Left lung (tissue), 10 donors: ENCODE data around the gene C6orf132. TPM values are rescaled to one million over a fixed set of nuclear protein-coding genes. Genes with fewer than 3 reads are reported as not detected.
A peak's percentile ranks its signal among the peaks of the same experiment; 100 is the strongest.

Experiments used
- ATAC-seq: fragments of 200-7000 bp; cut with Tn5 transposase; one replicate; pipeline ENCODE4 v1.9.1; 2020; ENCODE audit warnings: moderate library complexity
- DNase-seq, 4 donors: peaks; one replicate each; pipeline ENCODE4 v3.0.0-alpha.2; 2013 to 2020
- H3K27ac ChIP-seq, 2 donors: fragments of 200-600 bp; sonication (generic) in 1 of 2; one replicate each; pipeline versions ENCODE4 v1.5.0 to v1.8.0; 2020 to 2021
- H3K27me3 ChIP-seq, 2 donors: fragments of 200-600 bp; sonication (generic) in 1 of 2; one replicate each; pipeline versions ENCODE4 v1.5.0 to v1.8.0; 2020 to 2021
- H3K36me3 ChIP-seq, 2 donors: fragments of 200-600 bp; sonication (generic) in 1 of 2; one replicate each; pipeline versions ENCODE4 v1.5.0 to v1.8.0; 2020 to 2021
- H3K4me1 ChIP-seq, 2 donors: fragments of 200-600 bp; one replicate each; pipeline ENCODE4 v1.8.0; 2021
- H3K4me3 ChIP-seq, 2 donors: fragments of 200-600 bp; sonication (generic) in 1 of 2; one replicate each; pipeline versions ENCODE4 v1.5.0 to v1.8.0; 2020 to 2021; ENCODE audit warnings: mild to moderate bottlenecking in 1 of 2
- H3K9me3 ChIP-seq, 2 donors: fragments of 200-600 bp; sonication (generic) in 1 of 2; one replicate each; pipeline versions ENCODE4 v1.5.0 to v1.8.0; 2020 to 2021
- CTCF ChIP-seq, 2 donors: fragments of 200-600 bp; sonication (generic) in 1 of 2; IDR thresholded peaks; one replicate each; pipeline versions ENCODE4 v1.5.0 to v1.8.0; 2021; ENCODE audit warnings: antibody characterized with exemption in 2 of 2
- intact Hi-C, 2 donors: fragments of 100-400 bp; cut with DNase I; formaldehyde crosslinking; loops; one replicate each; pipeline versions ENCODE4 v1.11.2 to v1.14.2; 2022
- polyA plus RNA-seq, 6 donors: library from polyadenylated mRNA; unstranded; fragments of 120-200 nt; gene quantifications; one replicate each; pipeline ENCODE4 v1.2.1, GENCODE V29; 2013; ENCODE audit not compliant: insufficient read length in 6 of 6
- total RNA-seq, 2 donors: library from RNA; stranded (reverse); fragmentation: NEBNext Ultra II Directional; extraction: Animal tissue kit (Norgen Biotek cat#: 25700); gene quantifications; one replicate each; pipeline ENCODE4 v1.2.1, GENCODE V29; 2021
- donor health status: DM: no; HTN: yes; CAD: no.
- donor health status: DM: no; HTN: no; CAD: no.

Gene C6orf132
- total and polyA plus RNA-seq, 8 donors = 2.4 to 20.3 (median 3.0) TPM

GRCh38 chr6:42184475-42184874, 42.1 kb upstream of the C6orf132 start:
- Histone ChIP-seq H3K4me3 (no peak overlapping the region), H3K27me3 (no peaks in the 10 kb centered on the region), H3K4me1 (no peaks in the 10 kb centered on the region), H3K9me3 (no peaks in the 10 kb centered on the region), H3K36me3 (no peaks in the 10 kb centered on the region), H3K27ac (no peak overlapping the region)
- DNase-seq (no peak), ATAC-seq (no peak)
- intact Hi-C loops = no loop called here
- no peak for TF ChIP-seq CTCF (IDR thresholded peaks at IDR 0.05)

GRCh38 chr6:42182101-42182500, 39.7 kb upstream of the C6orf132 start:
- no peak for TF ChIP-seq CTCF (IDR thresholded peaks at IDR 0.05)
- Histone ChIP-seq H3K36me3 (no peaks in the 10 kb centered on the region), H3K27me3 (peaks cover 0 to 15% of the 10 kb centered on the region in 2 donors), H3K4me1 (peaks cover 0 to 4% of the 10 kb centered on the region in 2 donors), H3K4me3 (no peak overlapping the region), H3K9me3 (no peaks in the 10 kb centered on the region), H3K27ac (no peak overlapping the region)
- DNase-seq (no peak), ATAC-seq (no peak)
- intact Hi-C loops = no loop called here

- Histone ChIP-seq H3K36me3 (no peaks in the 10 kb centered on the region), H3K27ac (no peak overlapping the region), H3K4me1 (peaks cover 0 to 4% of the 10 kb centered on the region in 2 donors), H3K27me3 (peaks cover 0 to 15% of the 10 kb centered on the region in 2 donors), H3K4me3 (no peak overlapping the region), H3K9me3 (no peaks in the 10 kb centered on the region)
- intact Hi-C loops = no loop called here
- no peak for ATAC-seq
- no peak for TF ChIP-seq CTCF (IDR thresholded peaks at IDR 0.05)
- no peak for DNase-seq
Observed at GRCh38 chr6:42179945-42180313, 37.5 kb upstream of the C6orf132 start.

GRCh38 chr6:42179261-42179944, 37.0 kb upstream of the C6orf132 start:
- no peak for TF ChIP-seq CTCF (IDR thresholded peaks at IDR 0.05)
- no peak for DNase-seq
- H3K36me3 ChIP-seq = no peaks in the 10 kb centered on the region
- H3K27ac ChIP-seq = no peak overlapping the region
- ATAC-seq = no peak
- peaks cover 0 to 4% of the 10 kb centered on the region in 2 donors for H3K4me1 ChIP-seq
- intact Hi-C loops = no loop called here
- H3K9me3 ChIP-seq = no peaks in the 10 kb centered on the region
- H3K27me3 ChIP-seq = peaks cover 0 to 15% of the 10 kb centered on the region in 2 donors
- H3K4me3 ChIP-seq = no peak overlapping the region

- no peak for TF ChIP-seq CTCF (IDR thresholded peaks at IDR 0.05)
- peak in 1 of 4 donors; percentile 8 for DNase-seq
- no peaks in the 10 kb centered on the region for H3K36me3 ChIP-seq
- H3K4me1 ChIP-seq = peaks cover 0 to 4% of the 10 kb centered on the region in 2 donors
- H3K27ac ChIP-seq = no peak overlapping the region
- H3K9me3 ChIP-seq = no peaks in the 10 kb centered on the region
- intact Hi-C loops = no loop called here
- no peak for ATAC-seq
- H3K27me3 ChIP-seq = peaks cover 0 to 15% of the 10 kb centered on the region in 2 donors
- H3K4me3 ChIP-seq = no peak overlapping the region
Observed at GRCh38 chr6:42177514-42178364, 35.3 kb upstream of the C6orf132 start.
